Measurements from ENCODE around the gene FAM43A. TPM values are rescaled to one million over a fixed set of nuclear protein-coding genes. Genes with fewer than 3 reads are reported as not detected.

FAM43A gene
- total and polyA plus RNA-seq, 2 of the 8 experiments (the other 6 are each of a cell fraction or from before 2014, with no cell fraction given) = 2.3 to 2.6 TPM

DNA sequence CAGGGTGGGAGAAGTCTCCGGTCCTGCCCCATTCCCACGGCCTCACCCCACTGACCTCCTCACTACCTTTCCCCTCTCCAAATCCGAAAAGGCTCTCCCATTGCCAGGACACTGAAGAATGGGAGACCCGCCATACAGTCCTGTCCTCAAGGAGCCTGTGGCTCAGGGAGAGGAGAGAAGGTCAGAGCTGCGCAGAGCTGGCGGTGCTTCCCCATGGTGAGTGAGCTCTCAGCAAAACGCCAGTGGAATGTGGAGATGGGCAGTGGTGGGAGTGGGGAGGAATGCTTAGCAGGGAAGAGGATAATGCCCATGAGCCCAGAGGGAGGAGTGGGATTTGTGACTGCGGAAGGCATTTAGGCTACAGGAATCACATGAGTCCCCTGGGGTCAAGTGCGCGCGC lies 20.1 kb downstream of the FAM43A start (continued):
- TF ChIP-seq, protein P1, sequence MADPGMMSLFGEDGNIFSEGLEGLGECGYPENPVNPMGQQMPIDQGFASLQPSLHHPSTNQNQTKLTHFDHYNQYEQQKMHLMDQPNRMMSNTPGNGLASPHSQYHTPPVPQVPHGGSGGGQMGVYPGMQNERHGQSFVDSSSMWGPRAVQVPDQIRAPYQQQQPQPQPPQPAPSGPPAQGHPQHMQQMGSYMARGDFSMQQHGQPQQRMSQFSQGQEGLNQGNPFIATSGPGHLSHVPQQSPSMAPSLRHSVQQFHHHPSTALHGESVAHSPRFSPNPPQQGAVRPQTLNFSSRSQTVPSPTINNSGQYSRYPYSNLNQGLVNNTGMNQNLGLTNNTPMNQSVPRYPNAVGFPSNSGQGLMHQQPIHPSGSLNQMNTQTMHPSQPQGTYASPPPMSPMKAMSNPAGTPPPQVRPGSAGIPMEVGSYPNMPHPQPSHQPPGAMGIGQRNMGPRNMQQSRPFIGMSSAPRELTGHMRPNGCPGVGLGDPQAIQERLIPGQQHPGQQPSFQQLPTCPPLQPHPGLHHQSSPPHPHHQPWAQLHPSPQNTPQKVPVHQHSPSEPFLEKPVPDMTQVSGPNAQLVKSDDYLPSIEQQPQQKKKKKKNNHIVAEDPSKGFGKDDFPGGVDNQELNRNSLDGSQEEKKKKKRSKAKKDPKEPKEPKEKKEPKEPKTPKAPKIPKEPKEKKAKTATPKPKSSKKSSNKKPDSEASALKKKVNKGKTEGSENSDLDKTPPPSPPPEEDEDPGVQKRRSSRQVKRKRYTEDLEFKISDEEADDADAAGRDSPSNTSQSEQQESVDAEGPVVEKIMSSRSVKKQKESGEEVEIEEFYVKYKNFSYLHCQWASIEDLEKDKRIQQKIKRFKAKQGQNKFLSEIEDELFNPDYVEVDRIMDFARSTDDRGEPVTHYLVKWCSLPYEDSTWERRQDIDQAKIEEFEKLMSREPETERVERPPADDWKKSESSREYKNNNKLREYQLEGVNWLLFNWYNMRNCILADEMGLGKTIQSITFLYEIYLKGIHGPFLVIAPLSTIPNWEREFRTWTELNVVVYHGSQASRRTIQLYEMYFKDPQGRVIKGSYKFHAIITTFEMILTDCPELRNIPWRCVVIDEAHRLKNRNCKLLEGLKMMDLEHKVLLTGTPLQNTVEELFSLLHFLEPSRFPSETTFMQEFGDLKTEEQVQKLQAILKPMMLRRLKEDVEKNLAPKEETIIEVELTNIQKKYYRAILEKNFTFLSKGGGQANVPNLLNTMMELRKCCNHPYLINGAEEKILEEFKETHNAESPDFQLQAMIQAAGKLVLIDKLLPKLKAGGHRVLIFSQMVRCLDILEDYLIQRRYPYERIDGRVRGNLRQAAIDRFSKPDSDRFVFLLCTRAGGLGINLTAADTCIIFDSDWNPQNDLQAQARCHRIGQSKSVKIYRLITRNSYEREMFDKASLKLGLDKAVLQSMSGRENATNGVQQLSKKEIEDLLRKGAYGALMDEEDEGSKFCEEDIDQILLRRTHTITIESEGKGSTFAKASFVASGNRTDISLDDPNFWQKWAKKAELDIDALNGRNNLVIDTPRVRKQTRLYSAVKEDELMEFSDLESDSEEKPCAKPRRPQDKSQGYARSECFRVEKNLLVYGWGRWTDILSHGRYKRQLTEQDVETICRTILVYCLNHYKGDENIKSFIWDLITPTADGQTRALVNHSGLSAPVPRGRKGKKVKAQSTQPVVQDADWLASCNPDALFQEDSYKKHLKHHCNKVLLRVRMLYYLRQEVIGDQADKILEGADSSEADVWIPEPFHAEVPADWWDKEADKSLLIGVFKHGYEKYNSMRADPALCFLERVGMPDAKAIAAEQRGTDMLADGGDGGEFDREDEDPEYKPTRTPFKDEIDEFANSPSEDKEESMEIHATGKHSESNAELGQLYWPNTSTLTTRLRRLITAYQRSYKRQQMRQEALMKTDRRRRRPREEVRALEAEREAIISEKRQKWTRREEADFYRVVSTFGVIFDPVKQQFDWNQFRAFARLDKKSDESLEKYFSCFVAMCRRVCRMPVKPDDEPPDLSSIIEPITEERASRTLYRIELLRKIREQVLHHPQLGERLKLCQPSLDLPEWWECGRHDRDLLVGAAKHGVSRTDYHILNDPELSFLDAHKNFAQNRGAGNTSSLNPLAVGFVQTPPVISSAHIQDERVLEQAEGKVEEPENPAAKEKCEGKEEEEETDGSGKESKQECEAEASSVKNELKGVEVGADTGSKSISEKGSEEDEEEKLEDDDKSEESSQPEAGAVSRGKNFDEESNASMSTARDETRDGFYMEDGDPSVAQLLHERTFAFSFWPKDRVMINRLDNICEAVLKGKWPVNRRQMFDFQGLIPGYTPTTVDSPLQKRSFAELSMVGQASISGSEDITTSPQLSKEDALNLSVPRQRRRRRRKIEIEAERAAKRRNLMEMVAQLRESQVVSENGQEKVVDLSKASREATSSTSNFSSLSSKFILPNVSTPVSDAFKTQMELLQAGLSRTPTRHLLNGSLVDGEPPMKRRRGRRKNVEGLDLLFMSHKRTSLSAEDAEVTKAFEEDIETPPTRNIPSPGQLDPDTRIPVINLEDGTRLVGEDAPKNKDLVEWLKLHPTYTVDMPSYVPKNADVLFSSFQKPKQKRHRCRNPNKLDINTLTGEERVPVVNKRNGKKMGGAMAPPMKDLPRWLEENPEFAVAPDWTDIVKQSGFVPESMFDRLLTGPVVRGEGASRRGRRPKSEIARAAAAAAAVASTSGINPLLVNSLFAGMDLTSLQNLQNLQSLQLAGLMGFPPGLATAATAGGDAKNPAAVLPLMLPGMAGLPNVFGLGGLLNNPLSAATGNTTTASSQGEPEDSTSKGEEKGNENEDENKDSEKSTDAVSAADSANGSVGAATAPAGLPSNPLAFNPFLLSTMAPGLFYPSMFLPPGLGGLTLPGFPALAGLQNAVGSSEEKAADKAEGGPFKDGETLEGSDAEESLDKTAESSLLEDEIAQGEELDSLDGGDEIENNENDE (IDR thresholded peaks at IDR 0.05; ENCODE audit: insufficient replicate concordance, low read length) = no peak
- TF ChIP-seq, protein P2, sequence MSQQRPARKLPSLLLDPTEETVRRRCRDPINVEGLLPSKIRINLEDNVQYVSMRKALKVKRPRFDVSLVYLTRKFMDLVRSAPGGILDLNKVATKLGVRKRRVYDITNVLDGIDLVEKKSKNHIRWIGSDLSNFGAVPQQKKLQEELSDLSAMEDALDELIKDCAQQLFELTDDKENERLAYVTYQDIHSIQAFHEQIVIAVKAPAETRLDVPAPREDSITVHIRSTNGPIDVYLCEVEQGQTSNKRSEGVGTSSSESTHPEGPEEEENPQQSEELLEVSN (IDR thresholded peaks at IDR 0.05) = no peak
- no peak for TF ChIP-seq BACH1 (IDR thresholded peaks at IDR 0.05; ENCODE audit: low read length)
- no peak for TF ChIP-seq SP2 (IDR thresholded peaks at IDR 0.05; ENCODE audit: low read length)
- TF ChIP-seq GTF2F1 (IDR thresholded peaks at IDR 0.05; ENCODE audit: borderline replicate concordance, low read depth, low read length) = no peak
